Osteoblast (primary cell): ENCODE measurements around the gene NAV2. TPM values are rescaled to one million over a fixed set of nuclear protein-coding genes. Genes with fewer than 3 reads are reported as not detected.

Source experiments
- DNase-seq: peaks from one replicate; pipeline ENCODE4 v3.0.0; 2011; ENCODE audit warnings: low spot score, mixed read lengths; ENCODE audit not compliant: insufficient read length; ENCODE audit errors: missing footprints
- H2AFZ ChIP-seq: 2 replicates; pipeline ENCODE4 v1.6.0; 2011; ENCODE audit warnings: mild to moderate bottlenecking, low read length
- H3K27ac ChIP-seq: 2 replicates; pipeline ENCODE4 v1.5.1; 2011; ENCODE audit warnings: mild to moderate bottlenecking, low read depth, low read length, moderate library complexity
- H3K27me3 ChIP-seq: 2 replicates; pipeline ENCODE4 v1.6.0; 2012; ENCODE audit warnings: mild to moderate bottlenecking, control low read depth, inconsistent platforms, low read length, moderate library complexity; ENCODE audit not compliant: insufficient read depth
- H3K36me3 ChIP-seq: 2 replicates; pipeline ENCODE4 v1.5.1; 2011; ENCODE audit warnings: mild to moderate bottlenecking, low read length, control low read depth, moderate library complexity; ENCODE audit not compliant: insufficient read depth
- H3K4me1 ChIP-seq: 2 replicates; pipeline ENCODE4 v1.5.1; 2011; ENCODE audit warnings: mild to moderate bottlenecking, low read length, control low read depth, moderate library complexity; ENCODE audit not compliant: insufficient read depth
- H3K4me2 ChIP-seq: 2 replicates; pipeline ENCODE4 v1.6.0; 2011; ENCODE audit warnings: mild to moderate bottlenecking, low read length; ENCODE audit not compliant: insufficient read depth
- H3K4me3 ChIP-seq: fragments of 200-600 bp; sonication (generic); 3 replicates; pipeline ENCODE4 v1.5.1; 2012; ENCODE audit warnings: mild to moderate bottlenecking, low read length, inconsistent platforms; ENCODE audit not compliant: insufficient read depth
- H3K79me2 ChIP-seq: 2 replicates; pipeline ENCODE4 v1.6.0; 2012; ENCODE audit warnings: mild to moderate bottlenecking, low read length, control low read depth, inconsistent platforms; ENCODE audit not compliant: insufficient read depth
- H3K9me3 ChIP-seq: 2 replicates; pipeline ENCODE4 v1.5.1; 2011; ENCODE audit warnings: low read depth, low read length, control low read depth
- H4K20me1 ChIP-seq: 2 replicates; pipeline ENCODE4 v1.6.0; 2012; ENCODE audit warnings: mild to moderate bottlenecking, low read length, control low read depth; ENCODE audit not compliant: insufficient read depth
- CTCF ChIP-seq: IDR thresholded peaks from 2 replicates; pipeline ENCODE4 v1.5.1; 2011; ENCODE audit warnings: mild to moderate bottlenecking, low read depth, low read length, moderate library complexity; ENCODE audit errors: extremely low read depth
- total RNA-seq: library from RNA; depleted of rRNA; stranded (reverse); fragments of >200 nt; gene quantifications from 2 replicates; pipeline ENCODE4 v1.2.3, GENCODE V29; 2012

NAV2 gene
- total RNA-seq, 1 donor = 8.7 TPM

GRCh38 chr11:20120134-20120925, 407.7 kb downstream of the NAV2 start:
- no peak overlapping the region for H3K27ac ChIP-seq
- no peak overlapping the region for H3K4me3 ChIP-seq
- H4K20me1 ChIP-seq = no peaks in the 10 kb centered on the region
- H3K4me2 ChIP-seq = no peak overlapping the region
- H3K27me3 ChIP-seq = no peaks in the 10 kb centered on the region
- no peak for DNase-seq
- no peak overlapping the region for H2AFZ ChIP-seq
- H3K36me3 ChIP-seq = peaks cover 21% of the 10 kb centered on the region
- TF ChIP-seq CTCF = no peak
- H3K4me1 ChIP-seq = peaks cover 3% of the 10 kb centered on the region
- H3K79me2 ChIP-seq = no peaks in the 10 kb centered on the region
- H3K9me3 ChIP-seq = no peaks in the 10 kb centered on the region

- no peaks in the 10 kb centered on the region for H3K27me3 ChIP-seq
- no peaks in the 10 kb centered on the region for H3K79me2 ChIP-seq
- H2AFZ ChIP-seq = no peak overlapping the region
- no peak for DNase-seq
- peaks cover 21% of the 10 kb centered on the region for H3K36me3 ChIP-seq
- no peaks in the 10 kb centered on the region for H3K9me3 ChIP-seq
- no peak for TF ChIP-seq CTCF
- no peak overlapping the region for H3K4me3 ChIP-seq
- no peak overlapping the region for H3K4me2 ChIP-seq
- peaks cover 10% of the 10 kb centered on the region for H3K4me1 ChIP-seq
- H3K27ac ChIP-seq = no peak overlapping the region
- no peaks in the 10 kb centered on the region for H4K20me1 ChIP-seq
Observed at GRCh38 chr11:20122131-20122530, 409.5 kb downstream of the NAV2 start.

- H2AFZ ChIP-seq = no peak overlapping the region
- H3K36me3 ChIP-seq = no peaks in the 10 kb centered on the region
- H3K4me2 ChIP-seq = no peak overlapping the region
- DNase-seq = peak; percentile 83
- no peaks in the 10 kb centered on the region for H3K9me3 ChIP-seq
- peak overlapping the region; percentile 30 for H3K27ac ChIP-seq
- H4K20me1 ChIP-seq = no peaks in the 10 kb centered on the region
- H3K79me2 ChIP-seq = no peaks in the 10 kb centered on the region
- H3K4me1 ChIP-seq = peaks cover 7% of the 10 kb centered on the region
- no peak for TF ChIP-seq CTCF
- no peaks in the 10 kb centered on the region for H3K27me3 ChIP-seq
- no peak overlapping the region for H3K4me3 ChIP-seq
Observed at GRCh38 chr11:20125927-20126326, 413.3 kb downstream of the NAV2 start.

- Histone ChIP-seq H4K20me1 (no peaks in the 10 kb centered on the region), H3K9me3 (no peaks in the 10 kb centered on the region), H3K27ac (peak overlapping the region; percentile 30), H3K4me1 (peaks cover 7% of the 10 kb centered on the region), H2AFZ (no peak overlapping the region), H3K4me3 (no peak overlapping the region), H3K27me3 (no peaks in the 10 kb centered on the region), H3K36me3 (no peaks in the 10 kb centered on the region), H3K79me2 (no peaks in the 10 kb centered on the region), H3K4me2 (no peak overlapping the region)
- DNase-seq = no peak
- no peak for TF ChIP-seq CTCF
Observed at GRCh38 chr11:20126724-20127123, 414.1 kb downstream of the NAV2 start.
